ENCODE measurements around the gene LRRC8D.

Gene LRRC8D

DNA sequence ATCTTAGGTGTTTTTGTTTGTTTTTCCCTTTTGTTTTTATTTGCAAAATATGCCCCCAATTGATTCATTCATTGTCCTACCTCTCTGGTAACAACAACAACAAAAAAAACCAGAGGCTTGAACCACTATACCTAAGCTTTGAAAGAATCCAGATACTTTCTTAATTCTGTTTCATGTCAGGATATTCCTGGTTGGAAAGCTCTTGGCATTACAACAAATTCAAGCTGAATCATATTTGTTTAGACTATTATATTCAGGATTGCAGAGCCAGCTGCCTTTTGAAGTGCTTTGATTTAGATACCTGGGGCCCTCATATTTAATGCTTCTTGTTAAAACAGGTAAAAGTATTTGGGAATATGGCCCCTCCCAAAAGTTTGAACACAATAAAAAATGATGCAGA, 151.2 kb downstream of the LRRC8D start:
- Histone ChIP-seq H3K9me3 (ENCODE audit: insufficient read depth, low read length) (no peaks in the 10 kb centered on the region), H3F3A (ENCODE audit: insufficient read depth) (no peaks in the 10 kb centered on the region)

GRCh38 chr1:89973471-89974127, 152.8 kb downstream of the LRRC8D start:
- Histone ChIP-seq H3K27ac (ENCODE audit: low read depth, low read length) (no peak overlapping the region), H3K36me3 (ENCODE audit: low read length) (no peaks in the 10 kb centered on the region), H3K9me3 (ENCODE audit: insufficient read depth, low read length) (no peaks in the 10 kb centered on the region), H4K20me1 (ENCODE audit: low read depth, low read length) (no peaks in the 10 kb centered on the region), H3K9ac (ENCODE audit: low read length) (no peak overlapping the region), H3F3A (ENCODE audit: insufficient read depth) (no peaks in the 10 kb centered on the region), H3K27me3 (ENCODE audit: low read length) (no peaks in the 10 kb centered on the region), H3K9me2 (replicated peaks; ENCODE audit: insufficient read depth, low read length) (no peaks in the 10 kb centered on the region), H3K79me2 (ENCODE audit: insufficient read depth, low read length) (no peaks in the 10 kb centered on the region), H3K4me3 (ENCODE audit: insufficient read depth, low read length, poor library complexity, severe bottlenecking) (no peak overlapping the region), H3K4me2 (ENCODE audit: low read depth, low read length, poor library complexity, severe bottlenecking) (no peak overlapping the region), H2AFZ (ENCODE audit: low read depth, low read length, severe bottlenecking) (no peak overlapping the region)
- TF ChIP-seq, protein P1, sequence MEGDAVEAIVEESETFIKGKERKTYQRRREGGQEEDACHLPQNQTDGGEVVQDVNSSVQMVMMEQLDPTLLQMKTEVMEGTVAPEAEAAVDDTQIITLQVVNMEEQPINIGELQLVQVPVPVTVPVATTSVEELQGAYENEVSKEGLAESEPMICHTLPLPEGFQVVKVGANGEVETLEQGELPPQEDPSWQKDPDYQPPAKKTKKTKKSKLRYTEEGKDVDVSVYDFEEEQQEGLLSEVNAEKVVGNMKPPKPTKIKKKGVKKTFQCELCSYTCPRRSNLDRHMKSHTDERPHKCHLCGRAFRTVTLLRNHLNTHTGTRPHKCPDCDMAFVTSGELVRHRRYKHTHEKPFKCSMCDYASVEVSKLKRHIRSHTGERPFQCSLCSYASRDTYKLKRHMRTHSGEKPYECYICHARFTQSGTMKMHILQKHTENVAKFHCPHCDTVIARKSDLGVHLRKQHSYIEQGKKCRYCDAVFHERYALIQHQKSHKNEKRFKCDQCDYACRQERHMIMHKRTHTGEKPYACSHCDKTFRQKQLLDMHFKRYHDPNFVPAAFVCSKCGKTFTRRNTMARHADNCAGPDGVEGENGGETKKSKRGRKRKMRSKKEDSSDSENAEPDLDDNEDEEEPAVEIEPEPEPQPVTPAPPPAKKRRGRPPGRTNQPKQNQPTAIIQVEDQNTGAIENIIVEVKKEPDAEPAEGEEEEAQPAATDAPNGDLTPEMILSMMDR (IDR thresholded peaks at IDR 0.05; ENCODE audit: insufficient read depth, low read length, poor library complexity, severe bottlenecking): no peak
- no peak for TF ChIP-seq EZH2phosphoT487 (conservative IDR thresholded peaks at IDR 0.05; ENCODE audit: low read length)

More for the DNA sequence above, 151.2 kb downstream of the LRRC8D start:
- Histone ChIP-seq H3K9me2 (replicated peaks; ENCODE audit: insufficient read depth, low read length) (no peaks in the 10 kb centered on the region), H3K27me3 (ENCODE audit: low read length) (no peaks in the 10 kb centered on the region), H3K36me3 (ENCODE audit: low read length) (no peaks in the 10 kb centered on the region), H3K27ac (ENCODE audit: low read depth, low read length) (no peak overlapping the region), H3K4me2 (ENCODE audit: low read depth, low read length, poor library complexity, severe bottlenecking) (no peak overlapping the region), H3K4me3 (ENCODE audit: insufficient read depth, low read length, poor library complexity, severe bottlenecking) (no peak overlapping the region), H2AFZ (ENCODE audit: low read depth, low read length, severe bottlenecking) (no peak overlapping the region), H3K79me2 (ENCODE audit: insufficient read depth, low read length) (no peaks in the 10 kb centered on the region), H4K20me1 (ENCODE audit: low read depth, low read length) (no peaks in the 10 kb centered on the region), H3K9ac (ENCODE audit: low read length) (no peak overlapping the region)
- TF ChIP-seq, protein P1 (IDR thresholded peaks at IDR 0.05; ENCODE audit: insufficient read depth, low read length, poor library complexity, severe bottlenecking): no peak
- no peak for TF ChIP-seq EZH2phosphoT487 (conservative IDR thresholded peaks at IDR 0.05; ENCODE audit: low read length)

- Histone ChIP-seq H2AFZ (ENCODE audit: low read depth, low read length, severe bottlenecking) (no peak overlapping the region), H3K36me3 (ENCODE audit: low read length) (no peaks in the 10 kb centered on the region), H3K9me3 (ENCODE audit: insufficient read depth, low read length) (no peaks in the 10 kb centered on the region), H4K20me1 (ENCODE audit: low read depth, low read length) (no peaks in the 10 kb centered on the region), H3K79me2 (ENCODE audit: insufficient read depth, low read length) (no peaks in the 10 kb centered on the region), H3K27ac (ENCODE audit: low read depth, low read length) (no peak overlapping the region), H3K4me2 (ENCODE audit: low read depth, low read length, poor library complexity, severe bottlenecking) (no peak overlapping the region), H3F3A (ENCODE audit: insufficient read depth) (no peaks in the 10 kb centered on the region), H3K4me3 (ENCODE audit: insufficient read depth, low read length, poor library complexity, severe bottlenecking) (no peak overlapping the region), H3K27me3 (ENCODE audit: low read length) (no peaks in the 10 kb centered on the region), H3K9ac (ENCODE audit: low read length) (no peak overlapping the region), H3K9me2 (replicated peaks; ENCODE audit: insufficient read depth, low read length) (no peaks in the 10 kb centered on the region)
- TF ChIP-seq, protein P1 (IDR thresholded peaks at IDR 0.05; ENCODE audit: insufficient read depth, low read length, poor library complexity, severe bottlenecking): no peak
- TF ChIP-seq EZH2phosphoT487 (conservative IDR thresholded peaks at IDR 0.05; ENCODE audit: low read length): no peak
Measured at GRCh38 chr1:89974256-89974655, 153.4 kb downstream of the LRRC8D start.

All from SU-DHL-6 (cell line).